Muscle layer of duodenum (tissue), 2 donors: ENCODE data around the gene CADPS2.

Experiments used
- H3K27ac ChIP-seq: one replicate; pipeline ENCODE4 v1.7.0; 2013; ENCODE audit warnings: mild to moderate bottlenecking, low read length
- H3K27me3 ChIP-seq: one replicate; pipeline ENCODE4 v1.7.0; 2013; ENCODE audit warnings: low read depth, mild to moderate bottlenecking, control low read depth, low read length
- H3K36me3 ChIP-seq, 2 donors: one replicate each; pipeline ENCODE4 v1.7.0; 2013; ENCODE audit warnings: low read length in 2 of 2, control low read depth in 1 of 2, mild to moderate bottlenecking in 1 of 2; ENCODE audit not compliant: insufficient read depth in 2 of 2, control insufficient read depth in 1 of 2
- H3K4me1 ChIP-seq, 2 donors: one replicate each; pipeline ENCODE4 v1.7.0; 2013; ENCODE audit warnings: low read length in 2 of 2, mild to moderate bottlenecking in 2 of 2, control low read depth in 1 of 2, moderate library complexity in 1 of 2; ENCODE audit not compliant: insufficient read depth in 2 of 2, control insufficient read depth in 1 of 2
- H3K4me3 ChIP-seq, 2 donors: one replicate each; pipeline ENCODE4 v1.7.0; 2013; ENCODE audit warnings: low read length in 2 of 2, low read depth in 1 of 2, mild to moderate bottlenecking in 1 of 2
- H3K9me3 ChIP-seq, 2 donors: one replicate each; pipeline ENCODE4 v1.7.0; 2013; ENCODE audit warnings: low read length in 2 of 2, control low read depth in 1 of 2, mild to moderate bottlenecking in 1 of 2; ENCODE audit not compliant: control insufficient read depth in 1 of 2
- donor health status: healthy.

CADPS2 gene

GRCh38 chr7:122482212-122482611 lies 404.0 kb downstream of the CADPS2 start:
- H3K27ac ChIP-seq, result no peak overlapping the region
- H3K4me3 ChIP-seq, result no peak overlapping the region
- H3K4me1 ChIP-seq, result no peaks in the 10 kb centered on the region
- no peaks in the 10 kb centered on the region for H3K36me3 ChIP-seq
- no peaks in the 10 kb centered on the region for H3K9me3 ChIP-seq
- H3K27me3 ChIP-seq, result no peaks in the 10 kb centered on the region

DNA sequence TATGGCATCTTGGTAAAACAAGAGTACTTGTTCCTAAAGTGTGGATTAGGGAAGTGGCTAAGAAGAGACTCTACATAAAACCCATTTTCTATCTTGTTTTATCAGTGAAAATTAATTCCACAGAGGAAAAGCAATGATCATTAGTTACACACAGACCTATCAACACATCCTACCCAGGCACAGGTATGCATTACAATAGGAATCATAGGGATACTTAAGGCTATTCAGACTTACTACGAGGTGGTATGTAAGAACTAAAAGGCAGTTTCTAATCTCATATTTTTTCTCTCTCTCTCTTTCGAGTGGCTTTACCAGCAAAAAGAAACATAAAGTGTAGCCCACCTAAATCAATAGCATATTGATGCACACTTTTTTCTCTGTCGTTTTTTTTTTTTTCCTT lies 415.4 kb downstream of the CADPS2 start:
- Histone ChIP-seq H3K27me3 (no peaks in the 10 kb centered on the region), H3K9me3 (no peaks in the 10 kb centered on the region), H3K4me1 (no peaks in the 10 kb centered on the region), H3K4me3 (no peak overlapping the region), H3K36me3 (no peaks in the 10 kb centered on the region), H3K27ac (no peak overlapping the region)

GRCh38 chr7:122468945-122469344 lies 417.3 kb downstream of the CADPS2 start:
- Histone ChIP-seq H3K4me3 (no peak overlapping the region), H3K36me3 (no peaks in the 10 kb centered on the region), H3K9me3 (no peaks in the 10 kb centered on the region), H3K27ac (no peak overlapping the region), H3K27me3 (no peaks in the 10 kb centered on the region), H3K4me1 (no peaks in the 10 kb centered on the region)

- no peaks in the 10 kb centered on the region for H3K27me3 ChIP-seq
- H3K27ac ChIP-seq, result no peak overlapping the region
- H3K36me3 ChIP-seq, result no peaks in the 10 kb centered on the region
- no peaks in the 10 kb centered on the region for H3K4me1 ChIP-seq
- no peak overlapping the region for H3K4me3 ChIP-seq
- no peaks in the 10 kb centered on the region for H3K9me3 ChIP-seq
Measured at GRCh38 chr7:122467661-122468449, 418.4 kb downstream of the CADPS2 start.

GRCh38 chr7:122465296-122465695 lies 421.0 kb downstream of the CADPS2 start:
- Histone ChIP-seq H3K9me3 (no peaks in the 10 kb centered on the region), H3K36me3 (no peaks in the 10 kb centered on the region), H3K4me3 (no peak overlapping the region)

GRCh38 chr7:122463631-122464030 lies 422.6 kb downstream of the CADPS2 start:
- Histone ChIP-seq H3K4me3 (no peak overlapping the region), H3K4me1 (no peaks in the 10 kb centered on the region), H3K27ac (no peak overlapping the region), H3K9me3 (no peaks in the 10 kb centered on the region), H3K27me3 (no peaks in the 10 kb centered on the region), H3K36me3 (no peaks in the 10 kb centered on the region)

More at GRCh38 chr7:122465296-122465695, 421.0 kb downstream of the CADPS2 start:
- no peaks in the 10 kb centered on the region for H3K27me3 ChIP-seq
- H3K27ac ChIP-seq, result no peak overlapping the region
- H3K4me1 ChIP-seq, result no peaks in the 10 kb centered on the region

GRCh38 chr7:122460936-122461335 lies 425.3 kb downstream of the CADPS2 start:
- Histone ChIP-seq H3K4me1 (no peaks in the 10 kb centered on the region), H3K9me3 (no peaks in the 10 kb centered on the region), H3K27me3 (no peaks in the 10 kb centered on the region), H3K36me3 (no peaks in the 10 kb centered on the region), H3K4me3 (no peak overlapping the region), H3K27ac (no peak overlapping the region)

DNA sequence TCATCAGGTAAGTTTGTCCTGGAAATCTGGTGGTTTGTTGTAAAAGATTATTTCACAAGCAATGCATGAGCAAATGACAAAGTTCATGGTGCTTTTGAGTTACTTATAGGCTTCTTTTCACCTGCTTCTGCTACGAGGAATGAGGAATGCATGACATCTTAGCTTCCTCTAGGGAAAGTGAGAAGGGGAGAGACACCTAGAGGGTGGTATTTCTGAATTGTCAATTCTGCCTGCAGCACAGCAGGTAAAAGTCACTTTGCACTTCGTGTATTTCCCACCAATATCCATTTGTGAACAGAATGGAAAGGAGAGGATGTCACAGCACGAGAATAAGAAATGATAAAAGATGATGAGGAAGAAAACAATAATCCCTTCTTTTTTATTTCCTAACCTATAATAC lies 428.3 kb downstream of the CADPS2 start:
- no peaks in the 10 kb centered on the region for H3K27me3 ChIP-seq
- H3K4me1 ChIP-seq, result no peaks in the 10 kb centered on the region
- H3K36me3 ChIP-seq, result no peaks in the 10 kb centered on the region
- no peaks in the 10 kb centered on the region for H3K9me3 ChIP-seq
- no peak overlapping the region for H3K27ac ChIP-seq
- no peak overlapping the region for H3K4me3 ChIP-seq

DNA sequence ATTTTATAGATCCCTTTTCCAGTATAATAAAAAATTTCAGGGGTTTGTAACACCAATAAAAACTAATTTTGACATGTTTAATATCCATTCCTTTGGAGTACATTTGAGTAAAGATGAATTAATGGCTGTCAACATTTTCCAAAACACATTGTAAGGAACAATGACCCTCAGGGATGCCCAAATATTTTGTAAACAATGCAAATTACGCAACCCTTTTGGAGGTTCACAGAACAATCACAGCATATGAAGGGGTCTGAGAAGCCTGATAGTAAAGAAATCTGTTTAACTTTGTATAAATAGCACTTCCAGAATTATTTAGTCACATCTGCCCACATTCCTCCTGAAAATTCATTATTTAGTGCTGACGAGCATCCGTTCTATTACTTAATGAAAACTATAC lies 428.9 kb downstream of the CADPS2 start:
- H3K27me3 ChIP-seq, result no peaks in the 10 kb centered on the region

DNA sequence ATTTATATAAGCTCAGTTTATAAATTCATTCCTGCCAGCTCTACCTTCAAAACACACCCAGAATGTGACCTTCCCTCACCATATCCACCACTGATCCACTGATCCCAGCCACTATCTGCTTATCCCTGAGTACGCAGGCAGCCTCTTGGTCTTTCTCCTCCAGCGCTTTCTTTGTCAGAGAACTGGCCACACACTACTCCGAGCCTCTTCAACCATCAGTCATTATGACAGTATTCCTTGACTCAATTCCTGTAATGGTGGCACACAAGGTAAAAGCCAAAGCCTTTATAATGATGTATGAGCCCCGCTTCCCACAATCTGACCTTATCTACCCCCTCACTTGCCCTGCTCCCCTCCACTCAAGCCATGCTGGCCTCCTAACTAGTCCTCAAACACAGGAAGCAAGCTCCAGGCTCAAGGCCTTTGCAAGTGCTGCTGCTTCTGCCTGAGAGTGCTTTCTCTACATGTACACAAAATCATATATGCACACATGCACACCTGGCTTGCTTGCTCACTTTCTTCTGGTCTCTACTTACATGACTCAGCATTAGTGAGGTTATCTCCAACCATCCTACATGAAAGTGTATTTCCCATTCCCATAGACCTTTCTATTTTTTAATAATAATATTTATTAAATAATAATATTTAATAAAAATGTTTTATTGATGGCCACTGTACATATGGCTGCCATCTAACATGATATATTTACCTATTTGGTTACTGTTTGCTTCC lies 431.3 kb downstream of the CADPS2 start:
- Histone ChIP-seq H3K9me3 (no peaks in the 10 kb centered on the region), H3K27ac (no peak overlapping the region), H3K4me3 (no peak overlapping the region), H3K4me1 (no peaks in the 10 kb centered on the region), H3K36me3 (no peaks in the 10 kb centered on the region), H3K27me3 (no peaks in the 10 kb centered on the region)

More for the DNA sequence above, 428.9 kb downstream of the CADPS2 start:
- H3K36me3 ChIP-seq, result no peaks in the 10 kb centered on the region
- no peak overlapping the region for H3K27ac ChIP-seq
- no peaks in the 10 kb centered on the region for H3K9me3 ChIP-seq
- H3K4me3 ChIP-seq, result no peak overlapping the region
- H3K4me1 ChIP-seq, result no peaks in the 10 kb centered on the region

DNA sequence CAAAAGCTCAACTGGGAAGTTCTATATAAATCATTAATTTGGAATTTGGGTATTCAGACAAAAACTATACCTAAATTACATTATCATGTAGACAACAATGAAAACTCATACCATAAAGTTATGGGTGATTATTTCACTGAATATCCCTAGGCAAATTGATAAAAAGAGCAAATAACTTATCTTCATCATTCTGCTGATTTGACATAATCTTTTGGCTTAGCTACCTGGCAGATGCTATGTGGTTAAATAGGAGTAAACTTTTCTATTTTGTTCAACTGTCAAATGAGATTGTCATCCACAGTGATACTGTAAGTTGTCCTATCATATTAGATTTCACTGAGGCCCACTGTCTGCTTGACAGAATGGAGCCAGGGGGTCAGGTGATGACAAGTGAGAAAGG lies 432.8 kb downstream of the CADPS2 start:
- Histone ChIP-seq H3K4me3 (no peak overlapping the region), H3K4me1 (no peaks in the 10 kb centered on the region), H3K27ac (no peak overlapping the region), H3K36me3 (no peaks in the 10 kb centered on the region), H3K9me3 (no peaks in the 10 kb centered on the region), H3K27me3 (no peaks in the 10 kb centered on the region)
